HCEC 1CT (cell line): ENCODE measurements around the gene LAMC1.

Experiments used
- DNase-seq: peaks from one replicate; pipeline ENCODE4 v3.0.0-alpha.2; 2017

LAMC1 gene

GRCh38 chr1:183023146-183023600, at the start of gene LAMC1:
LAMC1 (plus strand) TSS chr1:183023420; CDS start chr1:183023717, 297 bp downstream.
- DNase-seq: peak; percentile 78

GRCh38 chr1:182974506-182975191, 48.6 kb upstream of the LAMC1 start:
- peak; percentile 27 for DNase-seq

GRCh38 chr1:182977480-182977879, 45.7 kb upstream of the LAMC1 start:
- DNase-seq: peak; percentile 17

GRCh38 chr1:182978151-182978853, 44.9 kb upstream of the LAMC1 start:
- DNase-seq: no peak

GRCh38 chr1:182984138-182984537, 39.1 kb upstream of the LAMC1 start:
- no peak for DNase-seq

- DNase-seq: peak; percentile 47
Observed at GRCh38 chr1:182984621-182985020, 38.6 kb upstream of the LAMC1 start.

- DNase-seq: no peak
Observed at GRCh38 chr1:182985876-182986275, 37.3 kb upstream of the LAMC1 start.

- peak; percentile 85 for DNase-seq
Observed at GRCh38 chr1:182990413-182991144, 32.6 kb upstream of the LAMC1 start.

- no peak for DNase-seq
Observed at GRCh38 chr1:182993746-182994145, 29.5 kb upstream of the LAMC1 start.

- no peak for DNase-seq
Observed at GRCh38 chr1:182995894-182996293, 27.3 kb upstream of the LAMC1 start.

- DNase-seq: peak; percentile 15
Observed at GRCh38 chr1:182996816-182997215, 26.4 kb upstream of the LAMC1 start.

- DNase-seq: peak; percentile 15
Observed at GRCh38 chr1:182998482-182998881, 24.7 kb upstream of the LAMC1 start.

- no peak for DNase-seq
Observed at GRCh38 chr1:183000167-183000962, 22.9 kb upstream of the LAMC1 start.

GRCh38 chr1:183002267-183002666, 21.0 kb upstream of the LAMC1 start:
- DNase-seq: no peak

GRCh38 chr1:183002797-183003196, 20.4 kb upstream of the LAMC1 start:
- peak; percentile 80 for DNase-seq

- DNase-seq: peak; percentile 49
Observed at GRCh38 chr1:183003203-183003602, 20.0 kb upstream of the LAMC1 start.

- no peak for DNase-seq
Observed at GRCh38 chr1:183004141-183004540, 19.1 kb upstream of the LAMC1 start.

- peak; percentile 57 for DNase-seq
Observed at GRCh38 chr1:183011859-183012258, 11.4 kb upstream of the LAMC1 start.

GRCh38 chr1:183012301-183012994, 10.8 kb upstream of the LAMC1 start:
- DNase-seq: no peak

GRCh38 chr1:183019139-183019740, 4.0 kb upstream of the LAMC1 start:
- no peak for DNase-seq

- DNase-seq: peak; percentile 43
Observed at GRCh38 chr1:183019860-183020259, 3.4 kb upstream of the LAMC1 start.
